PC-3 (cell line): Measurements from ENCODE around the gene MEF2C.

Experiments
- EZH2 ChIP-seq: fragments of 300-600 bp; sonication (generic); IDR thresholded peaks from one replicate; pipeline ENCODE4 v1.6.1; 2017; ENCODE audit warnings: antibody characterized with exemption, mild to moderate bottlenecking, low read length; ENCODE audit not compliant: unreplicated experiment
- EZH2phosphoT487 ChIP-seq: fragments of 300-600 bp; sonication (generic); IDR thresholded peaks from 2 replicates; pipeline ENCODE4 v1.6.1; 2018; ENCODE audit warnings: mild to moderate bottlenecking, antibody characterized with exemption, low read length, borderline replicate concordance
- TF ChIP-seq, protein P1 (sequence below): fragments of 300-600 bp; sonication (generic); conservative IDR thresholded peaks from 2 replicates; pipeline ENCODE4 v1.5.1; 2017; ENCODE audit warnings: antibody characterized with exemption, low read depth, mild to moderate bottlenecking, low read length

DNA sequence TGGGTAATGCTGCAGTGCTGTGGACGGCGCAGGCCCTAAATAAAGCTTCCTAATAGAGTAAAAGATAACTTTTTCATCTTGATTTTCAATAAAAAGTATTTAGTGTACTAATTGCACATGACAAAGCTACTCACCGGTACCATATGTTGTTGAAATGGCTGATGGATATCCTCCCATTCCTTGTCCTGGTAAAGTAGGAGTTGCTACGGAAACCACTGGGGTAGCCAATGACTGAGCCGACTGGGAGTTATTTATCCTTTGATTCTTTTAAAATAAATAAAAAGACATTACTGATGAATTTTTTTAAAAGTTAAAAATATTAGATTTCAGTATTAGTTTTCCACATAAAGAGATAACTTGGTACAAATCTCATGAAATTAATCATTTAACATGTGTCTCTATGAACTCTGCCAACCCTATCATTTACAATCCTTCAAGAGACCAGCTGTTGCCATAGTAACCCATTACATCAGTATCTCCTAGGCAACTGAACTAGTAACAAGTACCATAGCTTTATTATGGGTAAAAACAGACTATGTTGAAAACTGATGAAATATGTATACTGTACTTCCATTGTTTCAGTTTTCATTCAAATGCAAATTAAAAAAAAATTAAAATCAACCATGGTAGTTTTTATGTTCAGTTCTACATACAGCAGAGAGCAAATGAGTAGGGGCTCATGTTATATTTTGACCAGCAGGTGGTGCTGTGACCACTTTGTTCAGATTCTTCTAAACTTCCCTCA lies 153.7 kb downstream of the MEF2C start:
- TF ChIP-seq, protein P1, sequence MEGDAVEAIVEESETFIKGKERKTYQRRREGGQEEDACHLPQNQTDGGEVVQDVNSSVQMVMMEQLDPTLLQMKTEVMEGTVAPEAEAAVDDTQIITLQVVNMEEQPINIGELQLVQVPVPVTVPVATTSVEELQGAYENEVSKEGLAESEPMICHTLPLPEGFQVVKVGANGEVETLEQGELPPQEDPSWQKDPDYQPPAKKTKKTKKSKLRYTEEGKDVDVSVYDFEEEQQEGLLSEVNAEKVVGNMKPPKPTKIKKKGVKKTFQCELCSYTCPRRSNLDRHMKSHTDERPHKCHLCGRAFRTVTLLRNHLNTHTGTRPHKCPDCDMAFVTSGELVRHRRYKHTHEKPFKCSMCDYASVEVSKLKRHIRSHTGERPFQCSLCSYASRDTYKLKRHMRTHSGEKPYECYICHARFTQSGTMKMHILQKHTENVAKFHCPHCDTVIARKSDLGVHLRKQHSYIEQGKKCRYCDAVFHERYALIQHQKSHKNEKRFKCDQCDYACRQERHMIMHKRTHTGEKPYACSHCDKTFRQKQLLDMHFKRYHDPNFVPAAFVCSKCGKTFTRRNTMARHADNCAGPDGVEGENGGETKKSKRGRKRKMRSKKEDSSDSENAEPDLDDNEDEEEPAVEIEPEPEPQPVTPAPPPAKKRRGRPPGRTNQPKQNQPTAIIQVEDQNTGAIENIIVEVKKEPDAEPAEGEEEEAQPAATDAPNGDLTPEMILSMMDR: peak; percentile 84
- TF ChIP-seq EZH2: no peak
- TF ChIP-seq EZH2phosphoT487: no peak
